HEK293 (cell line): Measurements from ENCODE around the gene NRGN.

Experiments used
- CTCF ChIA-PET: fragments of 350-600 bp; formaldehyde crosslinking; extraction: SDS; loops from one replicate; lab custom pipeline; 2021; ENCODE audit warnings: antibody characterized with exemption; lab: Yijun Ruan, JAX
- POLR2A ChIA-PET: fragments of 300-600 bp; formaldehyde crosslinking; extraction: SDS; loops from one replicate; lab custom pipeline; 2020; ENCODE audit warnings: antibody characterized with exemption, inconsistent platforms; lab: Yijun Ruan, JAX
- H3K27ac ChIP-seq: fragments of 200-500 bp; sonication (Bioruptor generic); 2 replicates; pipeline ENCODE4 v1.5.1; 2014; ENCODE audit warnings: low read depth, low read length, control low read depth, inconsistent platforms; ENCODE audit errors: extremely low read depth
- H3K36me3 ChIP-seq, 2 experiments: fragments of 200-500 bp in 1 of 2; sonication (Bioruptor generic) in 1 of 2; 1 replicate in 1 of 2; 2 replicates in 1 of 2; pipeline ENCODE4 v1.5.1; 2014 to 2017; ENCODE audit warnings: inconsistent platforms in 2 of 2, low read length in 2 of 2; ENCODE audit not compliant: control insufficient read depth in 2 of 2, insufficient read depth in 1 of 2
- H3K4me1 ChIP-seq: fragments of 200-500 bp; sonication (Bioruptor generic); 2 replicates; pipeline ENCODE4 v1.5.1; 2014; ENCODE audit warnings: mild to moderate bottlenecking, low read length, inconsistent platforms; ENCODE audit not compliant: control insufficient read depth, insufficient read depth
- H3K4me3 ChIP-seq: 2 replicates; pipeline ENCODE4 v1.5.1; 2011; ENCODE audit warnings: low read depth, mild to moderate bottlenecking, control low read depth, low read length, moderate library complexity
- H3K9me3 ChIP-seq: fragments of 200-500 bp; sonication (Bioruptor generic); 2 replicates; pipeline ENCODE4 v1.5.1; 2014; ENCODE audit warnings: low read depth, low read length, inconsistent platforms; ENCODE audit not compliant: control insufficient read depth, insufficient read depth
- HOXC10 ChIP-seq: sonication (generic); formaldehyde crosslinking; IDR thresholded peaks from 2 replicates; pipeline ENCODE4 v1.8.1; 2023; ENCODE audit warnings: mild to moderate bottlenecking, missing genetic modification reagents
- SCRT1 ChIP-seq: fragments of 450-650 bp; formaldehyde crosslinking; IDR thresholded peaks from 2 replicates; pipeline ENCODE4 v1.5.1; 2016; ENCODE audit warnings: missing biosample characterization, missing genetic modification characterization, borderline replicate concordance
- SCRT2 ChIP-seq: fragments of 450-650 bp; formaldehyde crosslinking; IDR thresholded peaks from 2 replicates; pipeline ENCODE4 v1.5.1; 2016; ENCODE audit warnings: missing biosample characterization, missing genetic modification characterization
- SP7 ChIP-seq: fragments of 450-650 bp; formaldehyde crosslinking; IDR thresholded peaks from 2 replicates; pipeline ENCODE4 v1.5.1; 2016; ENCODE audit warnings: missing biosample characterization, missing genetic modification characterization
- ZNF266 ChIP-seq: fragments of 450-650 bp; formaldehyde crosslinking; IDR thresholded peaks from 2 replicates; pipeline ENCODE4 v1.5.1; 2016; ENCODE audit warnings: missing biosample characterization, missing genetic modification characterization, low read depth
- ZNF335 ChIP-seq: fragments of 450-650 bp; formaldehyde crosslinking; conservative IDR thresholded peaks from 2 replicates; pipeline ENCODE4 v1.5.1; 2016; ENCODE audit warnings: missing biosample characterization, missing genetic modification characterization
- ZNF473 ChIP-seq: fragments of 450-650 bp; formaldehyde crosslinking; IDR thresholded peaks from 2 replicates; pipeline ENCODE4 v1.5.1; 2017; ENCODE audit warnings: missing biosample characterization, missing genetic modification characterization
- ZNF514 ChIP-seq: fragments of 450-650 bp; formaldehyde crosslinking; IDR thresholded peaks from 2 replicates; pipeline ENCODE4 v1.5.1; 2016; ENCODE audit warnings: missing biosample characterization, missing genetic modification characterization
- ZNF548 ChIP-seq: fragments of 450-650 bp; formaldehyde crosslinking; IDR thresholded peaks from 2 replicates; pipeline ENCODE4 v1.5.1; 2016; ENCODE audit warnings: missing biosample characterization, missing genetic modification characterization
- ZNF571 ChIP-seq: fragments of 450-650 bp; formaldehyde crosslinking; IDR thresholded peaks from 2 replicates; pipeline ENCODE4 v1.5.0; 2017; ENCODE audit warnings: missing biosample characterization, missing genetic modification characterization
- ZNF660 ChIP-seq: fragments of 450-650 bp; IDR thresholded peaks from 2 replicates; pipeline ENCODE4 v1.5.1; 2018; ENCODE audit warnings: missing biosample characterization, mild to moderate bottlenecking, missing genetic modification characterization
- ZNF830 ChIP-seq: fragments of 450-650 bp; IDR thresholded peaks from 2 replicates; pipeline ENCODE4 v1.5.0; 2018; ENCODE audit warnings: missing biosample characterization, missing genetic modification characterization, low read depth, mild to moderate bottlenecking, moderate library complexity
- TF ChIP-seq, protein P1 (sequence below): fragments of 450-650 bp; formaldehyde crosslinking; conservative IDR thresholded peaks from 2 replicates; pipeline ENCODE4 v1.5.1; 2016; ENCODE audit warnings: low read depth, missing biosample characterization, missing genetic modification characterization
- TF ChIP-seq, protein P2 (sequence below): fragments of 450-650 bp; IDR thresholded peaks from 2 replicates; pipeline ENCODE4 v1.5.1; 2018; ENCODE audit warnings: missing biosample characterization, missing genetic modification characterization

Gene NRGN

GRCh38 chr11:124707829-124708228, 31.9 kb upstream of the NRGN start:
- Histone ChIP-seq H3K9me3 (no peaks in the 10 kb centered on the region), H3K36me3 (no peaks in the 10 kb centered on the region), H3K27ac (no peak overlapping the region), H3K4me3 (no peak overlapping the region), H3K4me1 (no peaks in the 10 kb centered on the region)
- TF ChIP-seq SCRT2 (tag by site-specific recombination) (no peak), ZNF548 (no peak), ZNF473 (tag by site-specific recombination) (no peak), ZNF830 (tag by site-specific recombination) (no peak)
- TF ChIP-seq, protein P1, sequence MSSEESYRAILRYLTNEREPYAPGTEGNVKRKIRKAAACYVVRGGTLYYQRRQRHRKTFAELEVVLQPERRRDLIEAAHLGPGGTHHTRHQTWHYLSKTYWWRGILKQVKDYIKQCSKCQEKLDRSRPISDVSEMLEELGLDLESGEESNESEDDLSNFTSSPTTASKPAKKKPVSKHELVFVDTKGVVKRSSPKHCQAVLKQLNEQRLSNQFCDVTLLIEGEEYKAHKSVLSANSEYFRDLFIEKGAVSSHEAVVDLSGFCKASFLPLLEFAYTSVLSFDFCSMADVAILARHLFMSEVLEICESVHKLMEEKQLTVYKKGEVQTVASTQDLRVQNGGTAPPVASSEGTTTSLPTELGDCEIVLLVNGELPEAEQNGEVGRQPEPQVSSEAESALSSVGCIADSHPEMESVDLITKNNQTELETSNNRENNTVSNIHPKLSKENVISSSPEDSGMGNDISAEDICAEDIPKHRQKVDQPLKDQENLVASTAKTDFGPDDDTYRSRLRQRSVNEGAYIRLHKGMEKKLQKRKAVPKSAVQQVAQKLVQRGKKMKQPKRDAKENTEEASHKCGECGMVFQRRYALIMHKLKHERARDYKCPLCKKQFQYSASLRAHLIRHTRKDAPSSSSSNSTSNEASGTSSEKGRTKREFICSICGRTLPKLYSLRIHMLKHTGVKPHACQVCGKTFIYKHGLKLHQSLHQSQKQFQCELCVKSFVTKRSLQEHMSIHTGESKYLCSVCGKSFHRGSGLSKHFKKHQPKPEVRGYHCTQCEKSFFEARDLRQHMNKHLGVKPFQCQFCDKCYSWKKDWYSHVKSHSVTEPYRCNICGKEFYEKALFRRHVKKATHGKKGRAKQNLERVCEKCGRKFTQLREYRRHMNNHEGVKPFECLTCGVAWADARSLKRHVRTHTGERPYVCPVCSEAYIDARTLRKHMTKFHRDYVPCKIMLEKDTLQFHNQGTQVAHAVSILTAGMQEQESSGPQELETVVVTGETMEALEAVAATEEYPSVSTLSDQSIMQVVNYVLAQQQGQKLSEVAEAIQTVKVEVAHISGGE (tag by site-specific recombination) = 0 out of 2 replicates have a peak, but pooled peaks have one; percentile 24
- POLR2A ChIA-PET = no interaction called here
- CTCF ChIA-PET = no interaction called here

GRCh38 chr11:124712392-124712791, 27.4 kb upstream of the NRGN start:
- Histone ChIP-seq H3K4me3 (no peak overlapping the region), H3K4me1 (no peaks in the 10 kb centered on the region), H3K9me3 (no peaks in the 10 kb centered on the region), H3K36me3 (no peaks in the 10 kb centered on the region), H3K27ac (no peak overlapping the region)
- TF ChIP-seq ZNF335 (tag by site-specific recombination) = no peak
- 0 out of 2 replicates have a peak, but pooled peaks have one; percentile 37 for TF ChIP-seq SP7
- no peak for TF ChIP-seq ZNF660 (tag by site-specific recombination)
- CTCF ChIA-PET = no interaction called here
- POLR2A ChIA-PET = no interaction called here

GRCh38 chr11:124716591-124716990, 23.2 kb upstream of the NRGN start:
- H3K36me3 ChIP-seq = no peaks in the 10 kb centered on the region
- no peak for TF ChIP-seq HOXC10 (CRISPR knock-in tag)
- no peak for TF ChIP-seq ZNF266 (tag by site-specific recombination)
- TF ChIP-seq, protein P2, sequence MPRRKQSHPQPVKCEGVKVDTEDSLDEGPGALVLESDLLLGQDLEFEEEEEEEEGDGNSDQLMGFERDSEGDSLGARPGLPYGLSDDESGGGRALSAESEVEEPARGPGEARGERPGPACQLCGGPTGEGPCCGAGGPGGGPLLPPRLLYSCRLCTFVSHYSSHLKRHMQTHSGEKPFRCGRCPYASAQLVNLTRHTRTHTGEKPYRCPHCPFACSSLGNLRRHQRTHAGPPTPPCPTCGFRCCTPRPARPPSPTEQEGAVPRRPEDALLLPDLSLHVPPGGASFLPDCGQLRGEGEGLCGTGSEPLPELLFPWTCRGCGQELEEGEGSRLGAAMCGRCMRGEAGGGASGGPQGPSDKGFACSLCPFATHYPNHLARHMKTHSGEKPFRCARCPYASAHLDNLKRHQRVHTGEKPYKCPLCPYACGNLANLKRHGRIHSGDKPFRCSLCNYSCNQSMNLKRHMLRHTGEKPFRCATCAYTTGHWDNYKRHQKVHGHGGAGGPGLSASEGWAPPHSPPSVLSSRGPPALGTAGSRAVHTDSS (tag by site-specific recombination) = no peak
- TF ChIP-seq ZNF514 (tag by site-specific recombination) = no peak
- ChIA-PET CTCF (interaction anchor here (0.6 to 1.7 kb wide), 3 partner anchors 29 to 1008 kb away, joined by 3 to 4 read pairs (median 3); no protein-coding TSS in a partner anchor), POLR2A (no interaction called here)
- H3K9me3 ChIP-seq = no peaks in the 10 kb centered on the region
- no peak overlapping the region for H3K27ac ChIP-seq
- H3K4me3 ChIP-seq = no peak overlapping the region
- no peaks in the 10 kb centered on the region for H3K4me1 ChIP-seq

GRCh38 chr11:124717421-124717785, 22.3 kb upstream of the NRGN start:
- H3K4me1 ChIP-seq = no peaks in the 10 kb centered on the region
- POLR2A ChIA-PET = interaction anchor here (1.0 kb wide), 1 partner anchor 44 kb away, joined by 5 read pairs; the partner anchor contains the start of genes SIAE and SPA17
- CTCF ChIA-PET = interaction anchor here (0.6 to 1.1 kb wide), 4 partner anchors 22 to 1009 kb away, joined by 3 read pairs; no protein-coding TSS in a partner anchor
- TF ChIP-seq SCRT1 (tag by site-specific recombination) (0 out of 2 replicates have a peak, but pooled peaks have one; percentile 40), ZNF571 (tag by site-specific recombination) (no peak), SCRT2 (tag by site-specific recombination) (peak; percentile 37; the same call in 1 of the 2 replicates)
- no peak overlapping the region for H3K27ac ChIP-seq
- no peaks in the 10 kb centered on the region for H3K36me3 ChIP-seq
- H3K4me3 ChIP-seq = no peak overlapping the region
- no peaks in the 10 kb centered on the region for H3K9me3 ChIP-seq
